ENCODE measurements around the gene VDR.

VDR gene

DNA sequence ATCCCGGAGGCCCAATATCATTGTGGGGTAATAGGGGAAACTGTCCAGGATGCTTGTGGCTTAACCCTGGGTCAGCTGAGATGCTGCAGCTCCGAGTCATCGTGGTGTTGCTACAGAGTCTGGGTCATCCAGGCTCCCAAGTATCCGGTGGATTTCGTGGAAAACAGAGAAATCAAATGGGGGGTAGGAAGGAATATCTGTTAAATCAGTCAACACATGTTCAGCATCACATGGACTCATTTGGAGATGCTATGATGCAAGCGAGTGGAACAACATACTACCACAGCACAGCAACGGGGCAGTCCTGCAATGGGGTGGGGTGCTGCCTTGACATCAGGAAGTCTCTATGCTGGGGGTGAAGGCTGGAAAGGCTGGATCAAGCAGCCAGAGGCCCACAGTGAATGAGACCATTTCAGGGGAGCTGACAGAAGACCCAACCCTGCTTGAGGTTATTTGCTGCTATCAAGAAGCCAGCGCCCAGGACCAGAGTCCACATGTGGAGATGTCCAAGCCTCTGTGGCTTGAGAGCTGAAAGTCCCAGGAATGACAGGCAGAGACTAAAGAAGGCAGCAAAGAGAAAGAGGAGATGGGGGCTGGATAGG, 22.9 kb downstream of the VDR start:
- H3K4me3 ChIP-seq (ENCODE audit: low read depth, low read length) = no peak overlapping the region
- DNase-seq (ENCODE audit: low read depth) = peak; percentile 96
- TF ChIP-seq, protein P1, sequence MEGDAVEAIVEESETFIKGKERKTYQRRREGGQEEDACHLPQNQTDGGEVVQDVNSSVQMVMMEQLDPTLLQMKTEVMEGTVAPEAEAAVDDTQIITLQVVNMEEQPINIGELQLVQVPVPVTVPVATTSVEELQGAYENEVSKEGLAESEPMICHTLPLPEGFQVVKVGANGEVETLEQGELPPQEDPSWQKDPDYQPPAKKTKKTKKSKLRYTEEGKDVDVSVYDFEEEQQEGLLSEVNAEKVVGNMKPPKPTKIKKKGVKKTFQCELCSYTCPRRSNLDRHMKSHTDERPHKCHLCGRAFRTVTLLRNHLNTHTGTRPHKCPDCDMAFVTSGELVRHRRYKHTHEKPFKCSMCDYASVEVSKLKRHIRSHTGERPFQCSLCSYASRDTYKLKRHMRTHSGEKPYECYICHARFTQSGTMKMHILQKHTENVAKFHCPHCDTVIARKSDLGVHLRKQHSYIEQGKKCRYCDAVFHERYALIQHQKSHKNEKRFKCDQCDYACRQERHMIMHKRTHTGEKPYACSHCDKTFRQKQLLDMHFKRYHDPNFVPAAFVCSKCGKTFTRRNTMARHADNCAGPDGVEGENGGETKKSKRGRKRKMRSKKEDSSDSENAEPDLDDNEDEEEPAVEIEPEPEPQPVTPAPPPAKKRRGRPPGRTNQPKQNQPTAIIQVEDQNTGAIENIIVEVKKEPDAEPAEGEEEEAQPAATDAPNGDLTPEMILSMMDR (conservative IDR thresholded peaks at IDR 0.05; ENCODE audit: low read depth, low read length) = no peak

DNA sequence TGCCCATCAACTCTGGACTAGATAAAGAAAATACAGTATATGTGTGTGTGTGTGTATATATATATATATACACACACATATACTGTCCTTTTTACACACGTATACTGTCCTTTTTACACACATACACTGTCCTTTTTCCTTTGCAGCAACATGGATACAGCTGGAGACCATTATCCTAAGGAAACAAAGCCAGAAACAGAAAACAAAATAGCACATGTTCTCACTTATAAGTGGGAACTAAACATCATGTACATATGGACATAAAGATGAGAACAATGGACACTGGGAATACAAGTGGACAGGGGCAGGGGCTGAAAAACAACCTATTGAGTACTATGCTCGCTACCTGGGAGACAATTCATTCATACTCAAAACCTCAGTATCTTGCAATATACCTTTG, 23.7 kb downstream of the VDR start:
- no peak for DNase-seq (ENCODE audit: low read depth)
- TF ChIP-seq, protein P1 (conservative IDR thresholded peaks at IDR 0.05; ENCODE audit: low read depth, low read length) = no peak
- no peak overlapping the region for H3K4me3 ChIP-seq (ENCODE audit: low read depth, low read length)

DNA sequence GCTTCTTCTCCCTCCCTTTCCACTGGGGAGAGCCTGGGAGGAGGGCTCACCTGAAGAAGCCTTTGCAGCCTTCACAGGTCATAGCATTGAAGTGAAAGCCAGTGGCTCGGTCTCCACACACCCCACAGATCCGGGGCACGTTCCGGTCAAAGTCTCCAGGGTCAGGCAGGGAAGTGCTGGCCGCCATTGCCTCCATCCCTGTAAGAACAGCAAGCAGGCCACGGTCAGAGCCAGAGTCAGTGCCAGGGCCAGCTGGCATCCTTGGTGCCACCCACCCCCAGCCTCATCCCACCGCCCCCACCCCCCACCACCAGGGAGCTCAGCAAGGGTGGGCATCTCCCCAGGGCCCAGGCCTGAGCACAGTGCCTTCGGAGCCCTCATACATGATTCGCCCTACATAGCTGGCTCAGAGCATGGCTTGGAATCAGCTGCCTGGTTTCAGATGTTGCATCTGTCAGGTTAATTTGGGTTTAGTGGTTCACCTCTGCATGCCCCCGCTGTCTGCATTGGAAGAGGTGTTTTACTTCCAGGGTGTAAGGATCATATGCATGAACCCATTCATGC, 25.8 kb downstream of the VDR start:
- TF ChIP-seq, protein P1 (conservative IDR thresholded peaks at IDR 0.05; ENCODE audit: low read depth, low read length) = no peak
- H3K4me3 ChIP-seq (ENCODE audit: low read depth, low read length) = no peak overlapping the region
- DNase-seq (ENCODE audit: low read depth) = no peak

DNA sequence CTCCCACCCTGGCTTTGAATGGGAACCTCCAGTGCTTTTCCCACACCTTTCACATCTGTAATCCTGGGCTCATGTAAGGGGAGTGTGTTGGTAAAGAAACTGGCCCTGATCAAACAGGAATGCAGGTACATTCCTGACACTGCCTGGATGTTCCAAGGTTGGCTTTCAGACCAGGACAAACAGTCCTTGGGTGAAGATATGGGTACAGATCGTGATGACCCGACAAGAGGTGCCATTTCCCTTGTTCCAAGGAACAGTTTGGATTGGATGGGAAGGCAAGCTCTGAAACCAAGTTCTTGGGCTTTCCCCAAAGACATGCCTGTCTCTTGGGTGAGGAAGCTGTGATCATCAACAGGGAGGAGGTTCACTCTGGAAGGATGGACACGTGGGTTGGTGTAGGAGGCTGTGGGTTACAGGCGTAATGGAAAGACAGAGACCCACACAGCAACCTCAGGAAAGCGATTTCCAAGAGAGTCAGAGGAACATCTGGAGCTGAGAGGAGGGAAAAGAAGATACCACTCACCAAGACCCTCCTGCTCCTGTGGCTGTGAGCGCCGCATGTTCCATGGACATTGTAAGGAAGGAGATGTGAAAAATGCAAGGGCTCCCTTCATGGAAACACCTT, 26.4 kb downstream of the VDR start:
- H3K4me3 ChIP-seq (ENCODE audit: low read depth, low read length) = no peak overlapping the region
- DNase-seq (ENCODE audit: low read depth) = no peak
- TF ChIP-seq, protein P1 (conservative IDR thresholded peaks at IDR 0.05; ENCODE audit: low read depth, low read length) = no peak

DNA sequence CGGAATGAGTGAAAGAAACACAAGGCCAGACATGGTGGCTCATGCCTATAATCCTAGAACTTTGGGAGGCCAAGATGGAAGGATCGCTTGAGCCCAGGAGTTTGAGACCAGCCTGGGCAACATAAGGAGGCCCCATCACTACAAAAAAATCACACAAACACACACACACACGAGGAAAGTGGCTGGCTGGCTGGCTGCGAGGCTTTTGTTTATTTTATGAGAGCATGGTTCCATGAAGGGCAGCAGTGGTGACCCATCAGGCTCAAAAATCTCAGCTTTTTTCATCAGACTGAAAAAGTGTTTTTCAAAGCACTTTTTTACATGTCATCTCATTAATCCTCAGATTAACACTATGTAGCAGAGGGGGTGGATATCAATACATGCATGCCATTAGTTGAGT, 27.7 kb downstream of the VDR start:
- H3K4me3 ChIP-seq (ENCODE audit: low read depth, low read length) = no peak overlapping the region
- TF ChIP-seq, protein P1 (conservative IDR thresholded peaks at IDR 0.05; ENCODE audit: low read depth, low read length) = no peak
- DNase-seq (ENCODE audit: low read depth) = no peak

DNA sequence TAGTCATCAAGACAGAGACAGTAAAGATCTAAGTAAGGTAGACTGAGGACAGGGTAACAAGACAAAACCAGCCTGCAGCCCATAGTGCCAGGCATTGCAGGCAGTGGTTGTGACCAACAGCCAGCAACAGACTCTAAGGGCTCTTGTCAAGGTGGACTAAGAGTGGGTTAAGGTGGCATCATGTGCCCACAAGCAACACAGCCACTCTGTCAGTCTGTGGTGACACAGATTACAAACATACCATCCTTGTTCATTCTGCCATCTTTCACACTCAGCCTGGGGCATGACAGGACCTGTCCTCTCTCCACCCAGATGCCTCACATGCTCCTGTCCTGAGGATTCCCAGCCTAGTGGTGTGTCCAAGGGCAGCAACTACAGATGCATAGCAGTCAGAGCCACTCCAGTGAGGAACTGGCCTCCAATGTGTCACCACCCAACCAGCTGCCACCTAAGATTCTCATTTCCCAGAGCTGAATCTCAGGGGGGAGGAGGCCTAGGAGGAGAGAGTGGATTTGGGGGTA, 28.3 kb downstream of the VDR start:
- TF ChIP-seq, protein P1 (conservative IDR thresholded peaks at IDR 0.05; ENCODE audit: low read depth, low read length) = no peak
- DNase-seq (ENCODE audit: low read depth) = no peak
- no peak overlapping the region for H3K4me3 ChIP-seq (ENCODE audit: low read depth, low read length)
